Progenitor cell of endocrine pancreas (in vitro differentiated cells): ENCODE results near the gene SORT1. TPM values are rescaled to one million over a fixed set of nuclear protein-coding genes. Genes with fewer than 3 reads are reported as not detected.

Experiments used
- DNase-seq: peaks from one replicate; pipeline ENCODE4 v3.0.0; 2021; ENCODE audit warnings: low spot score; ENCODE audit not compliant: unreplicated experiment
- H3K27ac Mint-ChIP-seq: 2 replicates; pipeline ENCODE4 v1.8.0; 2021; ENCODE audit warnings: mild to moderate bottlenecking, moderate library complexity, mixed read lengths
- H3K27me3 Mint-ChIP-seq: 2 replicates; pipeline ENCODE4 v1.8.0; 2021; ENCODE audit warnings: mixed read lengths
- H3K36me3 Mint-ChIP-seq: 2 replicates; pipeline ENCODE4 v1.8.0; 2022; ENCODE audit warnings: mixed read lengths; ENCODE audit not compliant: insufficient read depth
- H3K4me1 Mint-ChIP-seq: 2 replicates; pipeline ENCODE4 v1.8.0; 2021; ENCODE audit warnings: low read depth, mixed read lengths
- H3K4me3 Mint-ChIP-seq: 2 replicates; pipeline ENCODE4 v1.8.0; 2021; ENCODE audit warnings: low read depth, mild to moderate bottlenecking, moderate library complexity, mixed read lengths
- H3K9me3 Mint-ChIP-seq: 2 replicates; pipeline ENCODE4 v1.8.0; 2021; ENCODE audit warnings: low read depth, mixed read lengths
- CTCF ChIP-seq: fragments of 200-600 bp; sonication (generic); IDR thresholded peaks from one replicate; pipeline ENCODE4 v1.5.0; 2021; ENCODE audit warnings: antibody characterized with exemption, mild to moderate bottlenecking; ENCODE audit not compliant: unreplicated experiment
- total RNA-seq: library from RNA; stranded (reverse); gene quantifications from 2 replicates; pipeline ENCODE4 v1.2.1, GENCODE V29; 2021

SORT1 gene
- total RNA-seq, 1 donor from 2014 or later = 110 TPM

DNA sequence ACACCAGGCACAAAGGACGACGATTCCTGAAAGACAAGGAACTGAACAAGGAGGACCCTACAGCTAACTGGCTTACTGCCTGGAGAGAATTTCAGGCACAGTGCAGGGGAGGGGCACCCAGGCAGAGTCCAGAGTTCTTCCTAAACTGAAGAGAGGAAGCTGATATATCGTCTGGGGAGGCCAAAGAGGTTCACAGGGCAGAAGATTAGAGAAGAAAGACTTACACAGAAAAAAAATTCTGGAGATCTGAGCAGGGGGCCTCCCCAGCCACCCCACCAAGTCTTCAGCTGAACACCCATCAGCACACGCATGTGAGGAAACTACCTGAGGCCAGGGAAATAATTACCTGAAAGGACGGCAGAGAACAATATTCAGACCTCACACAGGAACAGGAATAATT is 24.6 kb downstream of the SORT1 start:
- no peak for DNase-seq
- peaks cover 2% of the 10 kb centered on the region for H3K9me3 Mint-ChIP-seq
- TF ChIP-seq CTCF = no peak
- H3K27me3 Mint-ChIP-seq = no peaks in the 10 kb centered on the region
- no peak overlapping the region for H3K4me3 Mint-ChIP-seq
- peak overlapping the region; percentile 30 for H3K27ac Mint-ChIP-seq
- H3K4me1 Mint-ChIP-seq = peaks cover 5% of the 10 kb centered on the region
- H3K36me3 Mint-ChIP-seq = peaks cover 6% of the 10 kb centered on the region

- TF ChIP-seq CTCF = no peak
- Mint-ChIP-seq H3K27ac (peak overlapping the region; percentile 31), H3K9me3 (peaks cover 2% of the 10 kb centered on the region), H3K27me3 (no peaks in the 10 kb centered on the region), H3K4me1 (peaks cover 5% of the 10 kb centered on the region), H3K4me3 (no peak overlapping the region), H3K36me3 (peaks cover 11% of the 10 kb centered on the region)
- no peak for DNase-seq
Observed at GRCh38 chr1:109372281-109372680, 25.4 kb downstream of the SORT1 start.

GRCh38 chr1:109371341-109371739 is 26.4 kb downstream of the SORT1 start:
- Mint-ChIP-seq H3K27me3 (no peaks in the 10 kb centered on the region), H3K4me3 (no peak overlapping the region), H3K9me3 (peaks cover 2% of the 10 kb centered on the region), H3K36me3 (peaks cover 17% of the 10 kb centered on the region), H3K4me1 (peaks cover 5% of the 10 kb centered on the region), H3K27ac (peak overlapping the region; percentile 1)
- TF ChIP-seq CTCF = no peak
- DNase-seq = no peak

- peaks cover 22% of the 10 kb centered on the region for H3K36me3 Mint-ChIP-seq
- no peaks in the 10 kb centered on the region for H3K27me3 Mint-ChIP-seq
- H3K4me1 Mint-ChIP-seq = peaks cover 5% of the 10 kb centered on the region
- H3K9me3 Mint-ChIP-seq = peaks cover 2% of the 10 kb centered on the region
- H3K27ac Mint-ChIP-seq = peak overlapping the region; percentile 1
- H3K4me3 Mint-ChIP-seq = no peak overlapping the region
- no peak for TF ChIP-seq CTCF
- DNase-seq = no peak
Observed at GRCh38 chr1:109370712-109371340, 26.9 kb downstream of the SORT1 start.

GRCh38 chr1:109369167-109369746 is 28.5 kb downstream of the SORT1 start:
- H3K4me1 Mint-ChIP-seq = peaks cover 5% of the 10 kb centered on the region
- no peak overlapping the region for H3K4me3 Mint-ChIP-seq
- no peak for DNase-seq
- H3K27me3 Mint-ChIP-seq = no peaks in the 10 kb centered on the region
- H3K36me3 Mint-ChIP-seq = peaks cover 22% of the 10 kb centered on the region
- TF ChIP-seq CTCF = no peak
- no peaks in the 10 kb centered on the region for H3K9me3 Mint-ChIP-seq
- no peak overlapping the region for H3K27ac Mint-ChIP-seq
